Neural crest cell (in vitro differentiated cells): ENCODE measurements around the gene ZNF592. TPM values are rescaled to one million over a fixed set of nuclear protein-coding genes. Genes with fewer than 3 reads are reported as not detected.

Experiments used
- DNase-seq: peaks from one replicate; pipeline ENCODE4 v3.0.0; 2021; ENCODE audit warnings: low read depth, mixed read lengths, low spot score
- H3K27ac Mint-ChIP-seq: one replicate; pipeline ENCODE4 v1.8.0; 2021; ENCODE audit warnings: mild to moderate bottlenecking, mixed read lengths; ENCODE audit not compliant: unreplicated experiment
- H3K27me3 Mint-ChIP-seq: 2 replicates; pipeline ENCODE4 v1.8.0; 2021; ENCODE audit warnings: low read depth, mild to moderate bottlenecking, mixed read lengths
- H3K36me3 Mint-ChIP-seq: 2 replicates; pipeline ENCODE4 v1.8.0; 2021; ENCODE audit warnings: low read depth, mild to moderate bottlenecking, mixed read lengths
- H3K4me1 Mint-ChIP-seq: 2 replicates; pipeline ENCODE4 v1.8.0; 2021; ENCODE audit warnings: mixed read lengths
- H3K4me3 Mint-ChIP-seq: one replicate; pipeline ENCODE4 v1.8.0; 2021; ENCODE audit warnings: mild to moderate bottlenecking, mixed read lengths
- H3K9me3 Mint-ChIP-seq: 2 replicates; pipeline ENCODE4 v1.8.0; 2021; ENCODE audit warnings: mixed read lengths
- total RNA-seq: library from RNA; stranded (reverse); gene quantifications from 2 replicates; pipeline ENCODE4 v1.2.1, GENCODE V29; 2021
- TF ChIP-seq, protein P1 (sequence below): fragments of 200-600 bp; sonication (generic); conservative IDR thresholded peaks from 2 replicates; pipeline ENCODE4 v1.5.0; 2021; ENCODE audit warnings: antibody characterized with exemption, mild to moderate bottlenecking

The ZNF592 gene
- total RNA-seq, 1 donor from 2014 or later, result 34.7 TPM

DNA sequence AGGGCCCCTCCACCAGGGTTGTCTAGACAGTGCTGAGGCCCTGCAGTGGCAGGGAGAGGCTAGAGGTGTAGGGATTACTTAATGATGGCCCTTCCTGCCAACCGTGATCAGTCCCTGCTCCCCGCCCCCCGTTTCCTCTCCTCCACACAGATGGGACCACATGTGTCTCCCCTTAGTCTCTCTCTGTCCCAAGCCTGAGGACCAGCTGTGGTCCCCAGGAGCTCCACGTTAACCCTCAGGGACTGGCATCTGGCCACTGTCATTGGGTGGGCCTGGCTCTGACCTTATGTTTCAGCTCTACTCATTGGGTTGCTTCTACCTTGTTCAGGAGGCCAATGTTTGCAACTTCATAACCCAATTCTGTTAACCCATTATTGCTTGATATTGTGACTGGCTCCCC, 62.8 kb downstream of the ZNF592 start:
- no peaks in the 10 kb centered on the region for H3K4me1 Mint-ChIP-seq
- TF ChIP-seq, protein P1, sequence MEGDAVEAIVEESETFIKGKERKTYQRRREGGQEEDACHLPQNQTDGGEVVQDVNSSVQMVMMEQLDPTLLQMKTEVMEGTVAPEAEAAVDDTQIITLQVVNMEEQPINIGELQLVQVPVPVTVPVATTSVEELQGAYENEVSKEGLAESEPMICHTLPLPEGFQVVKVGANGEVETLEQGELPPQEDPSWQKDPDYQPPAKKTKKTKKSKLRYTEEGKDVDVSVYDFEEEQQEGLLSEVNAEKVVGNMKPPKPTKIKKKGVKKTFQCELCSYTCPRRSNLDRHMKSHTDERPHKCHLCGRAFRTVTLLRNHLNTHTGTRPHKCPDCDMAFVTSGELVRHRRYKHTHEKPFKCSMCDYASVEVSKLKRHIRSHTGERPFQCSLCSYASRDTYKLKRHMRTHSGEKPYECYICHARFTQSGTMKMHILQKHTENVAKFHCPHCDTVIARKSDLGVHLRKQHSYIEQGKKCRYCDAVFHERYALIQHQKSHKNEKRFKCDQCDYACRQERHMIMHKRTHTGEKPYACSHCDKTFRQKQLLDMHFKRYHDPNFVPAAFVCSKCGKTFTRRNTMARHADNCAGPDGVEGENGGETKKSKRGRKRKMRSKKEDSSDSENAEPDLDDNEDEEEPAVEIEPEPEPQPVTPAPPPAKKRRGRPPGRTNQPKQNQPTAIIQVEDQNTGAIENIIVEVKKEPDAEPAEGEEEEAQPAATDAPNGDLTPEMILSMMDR, result no peak
- no peak overlapping the region for H3K4me3 Mint-ChIP-seq
- H3K27me3 Mint-ChIP-seq, result peaks cover 12% of the 10 kb centered on the region
- H3K27ac Mint-ChIP-seq, result no peak overlapping the region
- H3K36me3 Mint-ChIP-seq, result peaks cover 6% of the 10 kb centered on the region
- no peaks in the 10 kb centered on the region for H3K9me3 Mint-ChIP-seq
- no peak for DNase-seq

DNA sequence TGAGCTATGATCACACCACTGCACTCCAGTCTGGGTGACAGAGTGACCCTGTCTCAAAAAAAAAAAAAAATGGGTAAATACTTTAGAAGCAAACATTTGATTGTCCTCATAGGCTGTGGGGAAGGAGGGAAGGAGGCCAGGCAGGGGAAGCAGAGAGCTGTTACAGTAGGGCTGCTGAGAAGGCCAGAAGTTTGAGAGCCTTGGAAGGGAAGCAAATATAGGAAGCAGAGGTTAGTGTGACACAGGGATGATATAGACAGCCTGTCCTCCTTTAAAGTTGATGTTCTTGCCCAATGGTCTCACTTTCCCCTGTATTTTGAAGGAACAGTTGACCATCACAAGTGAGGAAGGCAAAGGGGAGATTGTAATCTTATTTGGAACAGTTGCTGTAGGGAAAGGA, 63.4 kb downstream of the ZNF592 start:
- no peak overlapping the region for H3K27ac Mint-ChIP-seq
- peaks cover 6% of the 10 kb centered on the region for H3K36me3 Mint-ChIP-seq
- DNase-seq, result no peak

DNA sequence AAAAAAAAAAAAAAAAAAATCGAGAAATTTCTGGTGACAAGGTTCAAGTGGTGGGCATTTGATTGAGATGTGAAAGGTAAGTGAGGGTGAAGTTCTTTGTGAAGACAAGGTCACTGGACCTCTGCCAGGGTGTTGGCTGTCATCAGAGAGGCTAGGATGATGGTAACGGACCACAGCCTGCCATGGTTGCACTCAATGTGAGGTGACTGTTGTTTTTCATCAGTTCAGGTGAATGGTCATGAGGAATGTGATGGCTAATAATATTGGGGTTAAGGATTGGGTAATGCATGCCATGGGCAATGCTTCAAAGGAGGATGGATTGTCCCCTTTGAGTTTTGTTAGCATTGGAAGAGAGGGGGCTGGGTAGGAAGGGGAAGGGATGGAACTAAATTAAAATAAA, 64.5 kb downstream of the ZNF592 start:
- H3K4me3 Mint-ChIP-seq, result no peak overlapping the region

More for the DNA sequence above, 63.4 kb downstream of the ZNF592 start:
- H3K4me3 Mint-ChIP-seq, result no peak overlapping the region
- H3K4me1 Mint-ChIP-seq, result peaks cover 4% of the 10 kb centered on the region
- no peaks in the 10 kb centered on the region for H3K9me3 Mint-ChIP-seq
- H3K27me3 Mint-ChIP-seq, result peaks cover 16% of the 10 kb centered on the region
- TF ChIP-seq, protein P1, result no peak

DNA sequence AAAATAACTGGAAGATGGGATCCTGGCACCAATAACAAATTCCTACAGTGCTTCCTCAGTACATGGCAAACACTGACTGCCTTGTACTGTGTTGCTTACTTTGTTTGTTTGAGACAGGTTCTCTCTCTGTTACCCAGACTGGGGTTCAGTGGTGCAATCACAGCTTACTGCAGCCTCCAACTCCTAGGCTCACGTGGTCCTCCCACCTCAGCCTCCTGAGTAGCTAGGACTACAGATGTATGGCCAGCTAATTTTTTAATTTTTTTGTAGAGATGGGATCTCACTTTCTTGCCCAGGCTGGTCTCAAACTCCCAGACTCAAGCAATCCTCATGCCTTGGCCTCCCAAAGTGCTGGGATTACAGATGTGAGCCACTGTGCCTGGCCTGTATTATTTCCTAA, 65.0 kb downstream of the ZNF592 start:
- H3K27me3 Mint-ChIP-seq, result peaks cover 18% of the 10 kb centered on the region
- H3K36me3 Mint-ChIP-seq, result peaks cover 4% of the 10 kb centered on the region
- no peak overlapping the region for H3K27ac Mint-ChIP-seq
- H3K9me3 Mint-ChIP-seq, result no peaks in the 10 kb centered on the region
- H3K4me1 Mint-ChIP-seq, result peaks cover 12% of the 10 kb centered on the region
- DNase-seq, result no peak
- TF ChIP-seq, protein P1, result no peak
- H3K4me3 Mint-ChIP-seq, result no peak overlapping the region

More for the DNA sequence above, 64.5 kb downstream of the ZNF592 start:
- Mint-ChIP-seq H3K4me1 (peaks cover 6% of the 10 kb centered on the region), H3K27ac (peak overlapping the region; percentile 57), H3K36me3 (peaks cover 4% of the 10 kb centered on the region), H3K9me3 (no peaks in the 10 kb centered on the region), H3K27me3 (peaks cover 16% of the 10 kb centered on the region)
- DNase-seq, result no peak
- TF ChIP-seq, protein P1, result no peak

DNA sequence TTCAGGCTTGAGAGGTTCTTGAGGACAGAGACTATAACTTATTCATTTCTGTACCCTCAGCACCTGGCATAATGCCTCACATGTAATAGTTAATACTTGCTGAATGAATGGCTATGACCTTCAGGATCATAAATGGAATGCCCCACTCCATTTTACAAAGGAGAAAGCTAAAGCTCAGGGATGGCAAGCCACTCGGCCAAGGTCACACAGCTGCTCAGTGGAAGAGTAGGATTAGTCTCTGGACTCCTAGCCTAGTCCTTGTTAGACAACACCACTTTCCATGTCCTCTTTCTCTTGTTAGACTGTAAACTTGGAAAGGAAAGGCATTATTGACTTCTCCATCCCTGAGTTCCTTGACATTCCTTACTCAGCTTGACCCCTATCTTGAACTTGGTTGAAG, 65.5 kb downstream of the ZNF592 start:
- H3K4me3 Mint-ChIP-seq, result peak overlapping the region; percentile 2

More for the DNA sequence above, 65.5 kb downstream of the ZNF592 start:
- Mint-ChIP-seq H3K9me3 (no peaks in the 10 kb centered on the region), H3K27ac (no peak overlapping the region), H3K4me1 (peaks cover 17% of the 10 kb centered on the region), H3K36me3 (peaks cover 4% of the 10 kb centered on the region), H3K27me3 (peaks cover 18% of the 10 kb centered on the region)
- DNase-seq, result no peak
- TF ChIP-seq, protein P1, result no peak
